OCI-LY7 (cell line): ENCODE results near the gene SMG1. TPM values are rescaled to one million over a fixed set of nuclear protein-coding genes. Genes with fewer than 3 reads are reported as not detected.
A peak's percentile ranks its signal among the peaks of the same experiment; 100 is the strongest.

ENCODE experiments used
- BruUV-seq: library from RNA; stranded (reverse); fragments of 400-500 nt; replicated peaks from 2 replicates; lab custom pipeline; 2021; lab: Mats Ljungman, UMichigan
- CTCF ChIA-PET: fragments of 300-600 bp; sonication (Branson Sonifier 250); formaldehyde crosslinking; loops from one replicate; lab custom pipeline; 2022; ENCODE audit warnings: antibody characterized with exemption; ENCODE audit not compliant: unreplicated experiment; lab: Charles Lee
- POLR2A ChIA-PET: fragments of 300-600 bp; sonication (Branson Sonifier 250); formaldehyde crosslinking; loops from one replicate; lab custom pipeline; 2022; ENCODE audit warnings: antibody characterized with exemption; lab: Charles Lee
- DNase-seq: peaks from one replicate; pipeline ENCODE4 v3.0.0-alpha.2; 2015; ENCODE audit warnings: low spot score
- H2AFZ ChIP-seq: fragments of 200-600 bp; sonication (generic), shearing (Covaris generic); 2 replicates; pipeline ENCODE4 v1.6.1; 2014; ENCODE audit warnings: mild to moderate bottlenecking, antibody characterized with exemption, low read length, moderate library complexity
- H3K27ac ChIP-seq: fragments of 200-600 bp; sonication (generic); 2 replicates; pipeline ENCODE4 v1.5.1; 2014; ENCODE audit warnings: mixed run types, low read depth, mild to moderate bottlenecking, moderate library complexity, low read length, inconsistent platforms; ENCODE audit not compliant: poor library complexity, severe bottlenecking
- H3K36me3 ChIP-seq: fragments of 200-600 bp; sonication (generic); 2 replicates; pipeline ENCODE4 v1.6.1; 2014; ENCODE audit warnings: mild to moderate bottlenecking, antibody characterized with exemption, low read length, moderate library complexity, mixed read lengths; ENCODE audit not compliant: insufficient read depth
- H3K4me1 ChIP-seq: fragments of 200-600 bp; sonication (generic); 2 replicates; pipeline ENCODE4 v1.5.1; 2014; ENCODE audit warnings: mild to moderate bottlenecking, low read length; ENCODE audit not compliant: insufficient read depth, poor library complexity, severe bottlenecking
- H3K4me2 ChIP-seq: fragments of 200-600 bp; sonication (generic); 2 replicates; pipeline ENCODE4 v1.6.1; 2014; ENCODE audit warnings: mild to moderate bottlenecking, low read length
- H3K4me3 ChIP-seq: fragments of 200-600 bp; sonication (generic); 2 replicates; pipeline ENCODE4 v1.5.1; 2014; ENCODE audit warnings: mild to moderate bottlenecking, low read depth, low read length; ENCODE audit not compliant: poor library complexity, severe bottlenecking
- H3K79me2 ChIP-seq: fragments of 200-600 bp; sonication (generic); 2 replicates; pipeline ENCODE4 v1.6.1; 2016; ENCODE audit warnings: low read depth, mild to moderate bottlenecking, low read length, moderate library complexity, mixed read lengths; ENCODE audit not compliant: insufficient read depth
- H3K9me2 ChIP-seq: fragments of 200-600 bp; sonication (generic); 2 replicates; pipeline ENCODE4 v1.6.1; 2016; ENCODE audit warnings: mild to moderate bottlenecking, low read length, mixed read lengths; ENCODE audit not compliant: insufficient read depth
- H3K9me3 ChIP-seq: fragments of 200-600 bp; sonication (generic); 2 replicates; pipeline ENCODE4 v1.6.1; 2014; ENCODE audit warnings: mild to moderate bottlenecking, mixed run types, low read length, mixed read lengths
- H4K20me1 ChIP-seq: fragments of 200-600 bp; sonication (generic); 2 replicates; pipeline ENCODE4 v1.6.1; 2014; ENCODE audit warnings: mild to moderate bottlenecking, antibody characterized with exemption, low read length, moderate library complexity, mixed read lengths; ENCODE audit not compliant: insufficient read depth
- CTCF ChIP-seq: fragments of 200-600 bp; sonication (generic); conservative IDR thresholded peaks from 2 replicates; pipeline ENCODE4 v1.5.1; 2014; ENCODE audit warnings: mild to moderate bottlenecking, antibody characterized with exemption, low read length, moderate library complexity, mixed read lengths
- EZH2phosphoT487 ChIP-seq: fragments of 200-600 bp; sonication (generic); IDR thresholded peaks from 2 replicates; pipeline ENCODE4 v1.6.1; 2018; ENCODE audit warnings: low read depth, borderline replicate concordance, mild to moderate bottlenecking, mixed run types, antibody characterized with exemption, low read length, moderate library complexity, mixed read lengths
- intact Hi-C: fragments of 100-400 bp; cut with micrococcal nuclease; formaldehyde crosslinking; loops from one replicate; pipeline ENCODE4 v1.10.0; 2022; ENCODE audit not compliant: unreplicated experiment
- total RNA-seq, 2 experiments: library from RNA; depleted of rRNA in 1 of 2; stranded (reverse); fragments of >200 nt in 1 of 2; shearing (Covaris generic) in 1 of 2; gene quantifications; 2 replicates each; pipeline ENCODE4 v1.2.3, GENCODE V29; 2014 to 2022

Gene SMG1
- total RNA-seq, 2 experiments from 2014 or later: 106 to 199 TPM

GRCh38 chr16:18969050-18969854 lies 43.0 kb upstream of the SMG1 start:
- peak overlapping the region; percentile 73; the same call in 1 of the 2 replicates for H2AFZ ChIP-seq
- POLR2A ChIA-PET: interaction anchor here (0.7 kb wide), 2 partner anchors 38 to 125 kb away, joined by 3 to 4 read pairs; no protein-coding TSS in a partner anchor

GRCh38 chr16:18966791-18967190 lies 40.6 kb upstream of the SMG1 start:
- no peak overlapping the region for H3K4me3 ChIP-seq
- intact Hi-C loops: no loop called here
- DNase-seq: no peak
- TF ChIP-seq EZH2phosphoT487 (no peak), CTCF (no peak)
- no peak overlapping the region for H2AFZ ChIP-seq
- H3K79me2 ChIP-seq: no peaks in the 10 kb centered on the region
- BruUV-seq: no TSS peak
- H3K9me2 ChIP-seq: no peaks in the 10 kb centered on the region
- peaks cover 5% of the 10 kb centered on the region for H3K4me1 ChIP-seq
- no peaks in the 10 kb centered on the region for H3K9me3 ChIP-seq
- H3K4me2 ChIP-seq: no peak overlapping the region
- CTCF ChIA-PET: no interaction called here
- POLR2A ChIA-PET: no interaction called here
- no peaks in the 10 kb centered on the region for H3K36me3 ChIP-seq
- H4K20me1 ChIP-seq: no peaks in the 10 kb centered on the region
- H3K27ac ChIP-seq: no peak overlapping the region

More at GRCh38 chr16:18969050-18969854, 43.0 kb upstream of the SMG1 start:
- H3K4me2 ChIP-seq: peak overlapping the region; percentile 68
- no TSS peak for BruUV-seq
- H4K20me1 ChIP-seq: no peaks in the 10 kb centered on the region
- no peaks in the 10 kb centered on the region for H3K36me3 ChIP-seq
- intact Hi-C loops: no loop called here
- H3K27ac ChIP-seq: no peak overlapping the region
- H3K79me2 ChIP-seq: no peaks in the 10 kb centered on the region
- H3K9me3 ChIP-seq: no peaks in the 10 kb centered on the region
- peaks cover 5% of the 10 kb centered on the region for H3K4me1 ChIP-seq
- TF ChIP-seq CTCF (peak; percentile 97), EZH2phosphoT487 (no peak)
- CTCF ChIA-PET: no interaction called here
- peak; percentile 73 for DNase-seq
- no peaks in the 10 kb centered on the region for H3K9me2 ChIP-seq
- H3K4me3 ChIP-seq: peak overlapping the region; percentile 56

- no peaks in the 10 kb centered on the region for H3K79me2 ChIP-seq
- no peaks in the 10 kb centered on the region for H3K9me3 ChIP-seq
- no peak overlapping the region for H3K27ac ChIP-seq
- POLR2A ChIA-PET: no interaction called here
- no peaks in the 10 kb centered on the region for H3K9me2 ChIP-seq
- CTCF ChIA-PET: no interaction called here
- peaks cover 5% of the 10 kb centered on the region for H3K4me1 ChIP-seq
- H4K20me1 ChIP-seq: no peaks in the 10 kb centered on the region
- BruUV-seq: no TSS peak
- no peak overlapping the region for H3K4me3 ChIP-seq
- no peaks in the 10 kb centered on the region for H3K36me3 ChIP-seq
- intact Hi-C loops: no loop called here
- H2AFZ ChIP-seq: no peak overlapping the region
- DNase-seq: no peak
- H3K4me2 ChIP-seq: no peak overlapping the region
- TF ChIP-seq EZH2phosphoT487 (no peak), CTCF (no peak)
These were observed 39.3 kb upstream of the SMG1 start for GRCh38 chr16:18965555-18965954.
